ENCODE data around the gene TPRN. TPM values are rescaled to one million over a fixed set of nuclear protein-coding genes. Genes with fewer than 3 reads are reported as not detected.

The TPRN gene
- total and polyA plus RNA-seq, 2 experiments from 2014 or later = 6.4 to 29.2 TPM

GRCh38 chr9:137163805-137164204 is 36.7 kb downstream of the TPRN start:
- no peak for DNase-seq (ENCODE audit: low spot score)
- H3K4me1 ChIP-seq (ENCODE audit: insufficient read depth) = no peaks in the 10 kb centered on the region; the same call in 1 of the 2 replicates
- H3K27ac ChIP-seq (ENCODE audit: low read depth) = no peak overlapping the region
- H3K36me3 Mint-ChIP-seq (ENCODE audit: low read depth) = no peaks in the 10 kb centered on the region
- H3K4me2 ChIP-seq = peak overlapping the region; percentile 82
- H4K20me1 ChIP-seq (replicated peaks; ENCODE audit: insufficient read depth) = no peaks in the 10 kb centered on the region
- no peak overlapping the region for H3K27ac Mint-ChIP-seq
- H3K4me3 Mint-ChIP-seq = peak overlapping the region; percentile 69
- H3K4me3 ChIP-seq = peak overlapping the region; percentile 62; the same call in 1 of the 2 replicates
- H2AFZ ChIP-seq = no peak overlapping the region
- no peak for ATAC-seq
- H3K27me3 ChIP-seq (ENCODE audit: insufficient read depth) = peaks cover 86% of the 10 kb centered on the region
- no peaks in the 10 kb centered on the region for H3K36me3 ChIP-seq (ENCODE audit: insufficient read depth)
- no peaks in the 10 kb centered on the region for H3K79me2 ChIP-seq (replicated peaks; ENCODE audit: insufficient read depth)
- H3K4me1 Mint-ChIP-seq = no peaks in the 10 kb centered on the region; the same call in 2 of the 3 replicates
- TF ChIP-seq CREB1 (CRISPR knock-in tag; IDR thresholded peaks at IDR 0.05; ENCODE audit: low read depth) = no peak
- no peak for TF ChIP-seq REST (IDR thresholded peaks at IDR 0.05; ENCODE audit: unreplicated experiment)
- no peak for TF ChIP-seq EZH2 (IDR thresholded peaks at IDR 0.05; ENCODE audit: low read depth, unreplicated experiment)
- TF ChIP-seq ZNF462 (CRISPR knock-in tag; IDR thresholded peaks at IDR 0.05) = no peak
- no peak for TF ChIP-seq STAT1 (IDR thresholded peaks at IDR 0.05; ENCODE audit: unreplicated experiment)
- TF ChIP-seq ETS1 (IDR thresholded peaks at IDR 0.05) = no peak
- TF ChIP-seq EZH2phosphoT487 (IDR thresholded peaks at IDR 0.05; ENCODE audit: unreplicated experiment) = no peak
- no peak for TF ChIP-seq NANOG (IDR thresholded peaks at IDR 0.05; ENCODE audit: borderline replicate concordance)
- no peak for TF ChIP-seq POLR2AphosphoS5 (IDR thresholded peaks at IDR 0.05; ENCODE audit: low read depth)
- TF ChIP-seq CTCF (conservative IDR thresholded peaks at IDR 0.05; ENCODE audit: low read depth in 2 of 2) = no peak
- TF ChIP-seq JUNB (IDR thresholded peaks at IDR 0.05; ENCODE audit: unreplicated experiment) = no peak
- no peak for TF ChIP-seq ZNF331 (CRISPR knock-in tag; IDR thresholded peaks at IDR 0.05; ENCODE audit: low read depth)
- TF ChIP-seq ZNF114 (CRISPR knock-in tag; IDR thresholded peaks at IDR 0.05) = no peak
- no peaks in the 10 kb centered on the region for H3K9me3 Mint-ChIP-seq
- no peaks in the 10 kb centered on the region for H3F3A ChIP-seq (replicated peaks; ENCODE audit: low read depth)
- peaks cover 86% of the 10 kb centered on the region for H3K27me3 Mint-ChIP-seq (ENCODE audit: insufficient read depth, low read depth, poor library complexity)
- no peaks in the 10 kb centered on the region for H3K9me2 ChIP-seq (ENCODE audit: insufficient read depth)

Measured in GM23338 (cell line).